PFSK-1 (cell line): ENCODE measurements around the gene C12orf43.

ENCODE experiments used
- FOXP2 ChIP-seq: optimal IDR thresholded peaks from 2 replicates; pipeline ENCODE3; 2011; ENCODE audit warnings: borderline replicate concordance, control low read depth, inconsistent platforms; ENCODE audit not compliant: insufficient read depth; ENCODE audit errors: extremely low read length, extremely low read depth
- POLR2AphosphoS5 ChIP-seq: IDR thresholded peaks from 2 replicates; pipeline ENCODE4 v1.6.1; 2012; ENCODE audit warnings: low read depth, mild to moderate bottlenecking, control low read depth, low read length, moderate library complexity
- SIN3A ChIP-seq: IDR thresholded peaks from 2 replicates; pipeline ENCODE4 v1.6.1; 2012; ENCODE audit warnings: mild to moderate bottlenecking, low read length, moderate library complexity, borderline replicate concordance; ENCODE audit not compliant: insufficient read depth
- TAF1 ChIP-seq: IDR thresholded peaks from 2 replicates; pipeline ENCODE4 v1.6.1; 2012; ENCODE audit warnings: low read length, control low read depth, borderline replicate concordance; ENCODE audit not compliant: insufficient read depth
- TF ChIP-seq, protein P1 (sequence below), 2 experiments: IDR thresholded peaks; 2 replicates each; pipeline versions ENCODE4 v1.6.1 to v1.8.0; 2011 to 2012; ENCODE audit warnings: low read depth in 2 of 2, low read length in 2 of 2, control low read depth in 1 of 2, inconsistent platforms in 1 of 2, mild to moderate bottlenecking in 1 of 2, moderate library complexity in 1 of 2; ENCODE audit not compliant: insufficient read depth in 1 of 2

The C12orf43 gene

DNA sequence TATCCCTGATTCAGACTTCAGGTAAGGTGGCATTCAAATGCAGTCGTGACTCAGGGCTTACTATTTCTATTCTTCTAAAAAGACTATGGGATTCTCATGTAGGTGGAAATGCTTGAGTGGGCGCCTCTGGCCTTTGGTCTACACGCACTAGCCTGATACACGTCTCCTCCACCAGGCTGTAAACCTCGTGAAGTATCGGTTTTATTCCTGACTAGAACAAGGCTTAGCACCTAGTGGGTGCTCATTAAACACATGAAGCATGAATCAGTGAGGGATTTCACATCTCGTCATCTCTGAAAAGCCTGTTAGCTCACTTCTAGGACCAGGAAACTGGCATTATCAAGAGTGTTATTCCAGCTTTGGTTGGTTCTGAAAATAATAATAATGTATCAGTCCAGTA is 55.6 kb downstream of the C12orf43 start:
- no peak for TF ChIP-seq TAF1
- no peak for TF ChIP-seq FOXP2
- TF ChIP-seq SIN3A = no peak
- no peak for TF ChIP-seq POLR2AphosphoS5

DNA sequence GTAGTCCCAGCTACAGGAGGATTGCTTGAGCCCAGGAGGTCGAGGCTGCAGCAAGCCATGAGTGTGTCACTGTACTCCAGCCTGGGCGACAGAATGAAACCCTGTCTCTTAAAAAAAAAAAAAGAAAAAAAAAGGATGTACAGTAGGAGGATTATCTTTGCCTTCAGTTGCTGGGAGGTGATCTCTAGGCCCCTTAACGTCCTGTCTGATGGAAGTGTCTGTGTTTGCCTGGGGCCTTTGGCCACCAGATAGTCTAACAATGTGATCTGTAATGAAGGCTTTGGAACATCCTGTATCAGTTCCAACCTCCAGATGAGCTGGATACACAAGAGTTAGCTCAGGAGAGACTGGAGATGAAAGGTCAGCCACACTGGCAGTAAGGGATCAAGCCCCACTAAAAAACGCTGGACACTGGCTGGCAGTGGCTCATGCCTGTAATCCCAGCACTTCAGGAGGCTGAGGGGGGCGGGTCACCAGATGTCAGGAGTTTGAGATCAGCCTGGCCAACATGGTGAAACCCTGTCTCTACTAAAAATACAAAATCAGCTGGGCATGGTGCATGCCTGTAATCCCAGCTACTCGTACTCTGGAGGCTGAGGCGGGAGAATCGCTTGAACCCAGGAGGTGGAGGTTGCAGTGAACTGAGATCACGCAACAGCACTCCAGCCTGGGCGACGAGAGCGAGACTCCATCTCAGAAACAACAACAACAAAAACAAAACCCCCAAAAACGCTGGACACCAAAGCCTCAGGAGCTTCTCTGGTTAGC is 57.0 kb downstream of the C12orf43 start:
- no peak for TF ChIP-seq FOXP2
- TF ChIP-seq TAF1 = no peak
- no peak for TF ChIP-seq POLR2AphosphoS5

DNA sequence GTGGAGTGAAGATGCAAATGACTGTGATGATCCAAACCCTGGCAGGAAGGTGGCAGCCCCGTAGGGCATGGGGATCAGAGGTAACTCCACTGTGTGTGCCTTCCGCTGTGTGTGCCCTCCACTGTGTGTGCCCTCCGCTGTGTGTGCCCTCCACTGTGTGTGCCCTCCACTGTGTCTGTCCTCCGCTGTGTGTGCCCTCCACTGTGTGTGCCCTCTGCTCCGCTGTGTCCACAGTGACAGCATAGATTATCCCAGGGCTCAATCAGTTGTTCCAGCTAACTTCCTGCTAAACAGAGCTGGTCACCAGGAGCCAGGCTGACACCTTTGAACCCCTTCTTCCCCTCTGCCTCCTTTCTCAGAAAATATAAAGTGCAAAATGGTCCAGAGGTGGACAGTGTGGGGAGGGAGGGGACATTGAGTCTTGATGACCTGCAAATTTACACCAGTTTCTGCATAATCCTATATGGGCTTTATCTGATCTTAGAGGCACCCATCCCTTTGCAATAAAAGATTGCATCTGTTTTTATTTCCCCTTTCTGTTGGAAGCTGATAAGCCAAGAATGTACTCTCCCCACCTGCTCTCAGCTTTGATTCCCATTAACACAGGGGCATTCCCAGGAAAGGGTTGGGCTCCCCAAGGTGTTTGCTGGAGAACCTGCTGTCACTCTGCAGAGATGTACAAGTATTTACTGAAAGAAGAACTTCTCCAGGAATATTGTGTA is 59.5 kb downstream of the C12orf43 start:
- no peak for TF ChIP-seq TAF1
- TF ChIP-seq FOXP2 = no peak
- TF ChIP-seq POLR2AphosphoS5 = no peak
- no peak for TF ChIP-seq SIN3A
- TF ChIP-seq, protein P1, sequence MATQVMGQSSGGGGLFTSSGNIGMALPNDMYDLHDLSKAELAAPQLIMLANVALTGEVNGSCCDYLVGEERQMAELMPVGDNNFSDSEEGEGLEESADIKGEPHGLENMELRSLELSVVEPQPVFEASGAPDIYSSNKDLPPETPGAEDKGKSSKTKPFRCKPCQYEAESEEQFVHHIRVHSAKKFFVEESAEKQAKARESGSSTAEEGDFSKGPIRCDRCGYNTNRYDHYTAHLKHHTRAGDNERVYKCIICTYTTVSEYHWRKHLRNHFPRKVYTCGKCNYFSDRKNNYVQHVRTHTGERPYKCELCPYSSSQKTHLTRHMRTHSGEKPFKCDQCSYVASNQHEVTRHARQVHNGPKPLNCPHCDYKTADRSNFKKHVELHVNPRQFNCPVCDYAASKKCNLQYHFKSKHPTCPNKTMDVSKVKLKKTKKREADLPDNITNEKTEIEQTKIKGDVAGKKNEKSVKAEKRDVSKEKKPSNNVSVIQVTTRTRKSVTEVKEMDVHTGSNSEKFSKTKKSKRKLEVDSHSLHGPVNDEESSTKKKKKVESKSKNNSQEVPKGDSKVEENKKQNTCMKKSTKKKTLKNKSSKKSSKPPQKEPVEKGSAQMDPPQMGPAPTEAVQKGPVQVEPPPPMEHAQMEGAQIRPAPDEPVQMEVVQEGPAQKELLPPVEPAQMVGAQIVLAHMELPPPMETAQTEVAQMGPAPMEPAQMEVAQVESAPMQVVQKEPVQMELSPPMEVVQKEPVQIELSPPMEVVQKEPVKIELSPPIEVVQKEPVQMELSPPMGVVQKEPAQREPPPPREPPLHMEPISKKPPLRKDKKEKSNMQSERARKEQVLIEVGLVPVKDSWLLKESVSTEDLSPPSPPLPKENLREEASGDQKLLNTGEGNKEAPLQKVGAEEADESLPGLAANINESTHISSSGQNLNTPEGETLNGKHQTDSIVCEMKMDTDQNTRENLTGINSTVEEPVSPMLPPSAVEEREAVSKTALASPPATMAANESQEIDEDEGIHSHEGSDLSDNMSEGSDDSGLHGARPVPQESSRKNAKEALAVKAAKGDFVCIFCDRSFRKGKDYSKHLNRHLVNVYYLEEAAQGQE (IDR thresholded peaks at IDR 0.05; ENCODE audit: insufficient read depth in 1 of 2, low read depth in 2 of 2, low read length in 2 of 2) = no peak

DNA sequence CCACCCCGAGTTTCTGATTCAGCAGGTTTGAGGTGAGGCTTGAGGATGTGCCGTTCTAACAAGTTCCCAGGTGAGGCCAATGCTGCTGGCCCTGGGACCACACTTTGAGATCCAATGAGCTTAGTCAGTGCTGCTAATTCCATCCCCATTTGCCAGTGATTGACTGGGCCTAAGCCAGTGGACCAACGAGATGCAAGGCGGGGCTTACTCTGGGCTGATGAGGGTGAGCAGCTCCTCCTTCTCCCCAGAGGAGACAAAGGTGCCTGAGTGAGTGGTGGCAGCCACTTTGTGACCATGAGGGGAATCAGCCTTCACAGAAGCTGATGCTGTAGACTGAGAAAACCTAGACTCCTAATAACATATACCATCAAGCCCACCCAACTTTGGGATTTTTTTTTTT is 61.1 kb downstream of the C12orf43 start:
- TF ChIP-seq, protein P1 (IDR thresholded peaks at IDR 0.05; ENCODE audit: insufficient read depth in 1 of 2, low read depth in 2 of 2, low read length in 2 of 2) = no peak
- TF ChIP-seq TAF1 = no peak

DNA sequence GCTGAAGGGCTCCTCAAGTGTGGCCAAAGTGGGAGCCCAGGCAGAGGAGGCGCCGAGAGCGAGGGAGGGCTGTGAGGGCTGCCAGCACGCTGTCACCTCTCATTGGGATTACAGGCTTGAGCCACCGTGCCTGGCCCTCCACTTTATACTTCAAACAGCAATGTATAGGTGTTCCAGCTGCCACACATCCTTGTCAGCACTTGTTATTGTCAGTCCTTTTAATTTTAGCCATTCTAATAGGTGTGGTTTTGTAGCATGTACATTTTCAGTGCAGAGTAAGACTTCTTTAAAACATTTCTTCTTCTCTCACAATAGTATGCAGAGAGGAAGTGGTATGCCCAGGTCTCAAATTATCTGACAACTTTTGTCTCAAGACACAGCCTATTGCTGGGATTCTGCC is 65.5 kb downstream of the C12orf43 start:
- TF ChIP-seq SIN3A (no peak), TAF1 (no peak), FOXP2 (no peak), POLR2AphosphoS5 (no peak)
- TF ChIP-seq, protein P1 (IDR thresholded peaks at IDR 0.05; ENCODE audit: insufficient read depth in 1 of 2, low read depth in 2 of 2, low read length in 2 of 2) = no peak
